ENCODE measurements around the gene MXRA5.
"Not testable (repeated sequence)": the region's sequence is repeated elsewhere in the genome, so short reads cannot be mapped to it uniquely, and the experiment has no call there.

MXRA5 gene

DNA sequence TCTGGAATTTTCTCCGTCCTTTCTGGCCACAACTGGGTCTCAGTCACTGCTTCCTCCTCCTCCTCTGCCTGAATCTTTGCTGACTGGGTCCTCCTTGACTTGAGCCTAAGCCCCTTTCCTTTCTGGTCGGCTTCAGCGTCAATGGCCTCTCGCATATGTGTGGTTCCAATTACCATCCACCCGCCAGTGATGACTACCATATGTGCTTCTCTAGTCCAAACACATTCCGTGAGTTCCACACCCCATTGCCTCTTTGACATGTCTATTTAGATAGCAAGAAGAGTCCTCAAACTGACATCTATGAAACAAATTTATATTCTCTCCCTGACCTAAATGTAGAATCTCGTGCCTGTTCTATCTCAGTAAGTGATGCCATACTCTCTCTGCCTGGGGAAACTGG lies 19.8 kb downstream of the MXRA5 start:
- in situ Hi-C loops (cut with HindIII; ENCODE audit: low sequenced_read_pairs), result no loop called here

DNA sequence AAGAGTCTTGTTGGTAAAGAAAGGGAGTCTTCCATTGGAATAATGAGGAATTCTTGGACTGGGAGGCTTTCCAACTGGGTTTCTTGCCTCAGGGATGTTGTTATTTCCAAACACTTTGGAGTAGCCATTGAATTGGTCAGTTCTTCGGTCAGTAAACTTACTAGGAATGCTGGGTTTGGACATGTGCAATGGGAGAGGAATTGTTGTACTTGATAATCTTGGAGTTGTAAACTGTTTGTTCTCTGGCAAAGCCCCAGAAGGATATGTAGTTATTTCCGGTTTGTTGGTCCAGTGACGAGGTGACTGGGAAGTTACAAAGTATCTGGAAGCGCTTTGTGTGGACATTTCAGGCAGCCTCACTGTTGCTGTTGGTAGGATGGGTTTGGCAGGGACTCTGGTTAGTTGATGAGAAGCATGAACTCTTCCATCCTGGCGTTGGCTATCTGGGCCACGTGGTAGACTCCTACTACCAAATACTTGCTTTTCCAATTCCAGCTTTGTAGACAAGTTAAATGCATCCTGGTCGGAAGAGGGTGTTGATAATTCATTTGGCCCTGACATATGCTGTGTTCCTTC lies 25.9 kb downstream of the MXRA5 start:
- in situ Hi-C loops (cut with HindIII; ENCODE audit: low sequenced_read_pairs), result no loop called here

DNA sequence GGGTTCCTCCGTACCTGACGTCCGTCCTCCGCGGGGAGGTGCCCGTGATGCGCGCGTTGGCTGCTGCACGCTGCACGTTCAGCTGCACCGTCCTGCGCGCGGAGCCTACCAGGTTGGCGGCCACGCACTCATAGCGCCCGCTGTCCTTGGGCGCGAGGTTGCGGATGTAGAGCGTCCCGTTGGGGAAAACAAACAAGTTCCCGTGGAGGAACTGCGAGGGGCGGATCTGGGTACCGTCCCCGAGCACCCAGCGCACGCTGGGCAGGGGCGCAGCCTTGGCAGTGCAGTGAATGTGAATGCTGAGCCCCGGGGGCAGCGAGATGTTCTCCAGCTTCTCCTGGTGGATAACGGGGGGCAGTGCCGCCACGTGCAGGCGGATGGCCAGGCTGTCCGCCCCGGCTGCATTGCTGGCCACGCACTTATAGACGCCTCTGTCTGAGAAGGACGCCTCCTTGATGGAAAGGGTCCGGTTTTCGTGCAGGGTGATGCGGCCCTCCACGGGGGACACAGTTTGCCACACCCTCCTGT lies 29.2 kb downstream of the MXRA5 start:
- in situ Hi-C loops (cut with HindIII; ENCODE audit: low sequenced_read_pairs), result no loop called here

GRCh38 chrX:3312109-3312508 lies 34.3 kb downstream of the MXRA5 start:
- in situ Hi-C loops (cut with HindIII; ENCODE audit: low sequenced_read_pairs), result no loop called here

DNA sequence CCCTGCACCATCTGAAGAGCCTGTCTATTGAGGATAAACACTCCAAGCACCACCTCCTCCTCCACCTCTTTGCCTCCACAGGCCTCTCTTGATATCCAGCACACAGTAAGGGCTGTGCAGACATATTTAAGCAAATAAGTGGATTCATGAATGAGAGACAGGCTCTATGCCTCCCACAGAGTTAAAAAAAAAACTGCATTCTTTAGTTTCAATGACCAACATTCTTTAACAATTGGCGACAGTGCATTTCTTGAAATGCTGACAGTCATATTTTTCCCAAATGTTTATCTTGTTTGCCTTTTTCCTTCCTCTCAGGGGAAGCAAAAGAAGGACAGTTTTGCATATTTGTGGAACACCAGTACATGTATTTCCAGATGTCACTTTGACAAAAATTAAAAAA lies 38.6 kb downstream of the MXRA5 start:
- in situ Hi-C loops (cut with HindIII; ENCODE audit: low sequenced_read_pairs), result no loop called here

GRCh38 chrX:3299636-3300035 lies 46.8 kb downstream of the MXRA5 start:
- in situ Hi-C loops (cut with HindIII; ENCODE audit: low sequenced_read_pairs), result no loop called here

- in situ Hi-C loops (cut with HindIII; ENCODE audit: low sequenced_read_pairs), result no loop called here
These were observed 50.7 kb downstream of the MXRA5 start for GRCh38 chrX:3295731-3296130.

DNA sequence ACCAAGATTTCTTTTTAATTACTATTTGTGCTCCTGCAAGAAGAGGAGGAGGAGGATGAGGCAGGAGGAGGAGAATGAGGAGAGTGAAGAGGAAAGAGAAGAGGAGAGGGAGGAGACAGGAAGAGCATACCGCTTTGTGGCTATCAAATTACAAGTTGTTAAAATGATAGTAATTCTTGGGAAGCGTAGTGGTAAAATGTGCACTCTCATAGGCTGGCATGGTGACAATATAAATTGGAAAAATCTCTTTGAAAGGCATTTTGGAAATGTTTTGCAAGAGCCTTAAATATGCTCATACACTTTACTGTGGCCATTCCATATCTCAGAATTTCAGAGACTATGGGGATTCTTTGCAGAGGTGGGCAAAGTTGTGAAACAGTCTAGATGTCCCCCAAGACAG lies 53.2 kb downstream of the MXRA5 start:
- in situ Hi-C loops (cut with HindIII; ENCODE audit: low sequenced_read_pairs), result no loop called here

- in situ Hi-C loops (cut with HindIII; ENCODE audit: low sequenced_read_pairs), result no loop called here
These were observed 55.9 kb downstream of the MXRA5 start for GRCh38 chrX:3290561-3290960.

GRCh38 chrX:3286196-3286945 lies 60.1 kb downstream of the MXRA5 start:
- in situ Hi-C loops (cut with HindIII; ENCODE audit: low sequenced_read_pairs), result no loop called here

DNA sequence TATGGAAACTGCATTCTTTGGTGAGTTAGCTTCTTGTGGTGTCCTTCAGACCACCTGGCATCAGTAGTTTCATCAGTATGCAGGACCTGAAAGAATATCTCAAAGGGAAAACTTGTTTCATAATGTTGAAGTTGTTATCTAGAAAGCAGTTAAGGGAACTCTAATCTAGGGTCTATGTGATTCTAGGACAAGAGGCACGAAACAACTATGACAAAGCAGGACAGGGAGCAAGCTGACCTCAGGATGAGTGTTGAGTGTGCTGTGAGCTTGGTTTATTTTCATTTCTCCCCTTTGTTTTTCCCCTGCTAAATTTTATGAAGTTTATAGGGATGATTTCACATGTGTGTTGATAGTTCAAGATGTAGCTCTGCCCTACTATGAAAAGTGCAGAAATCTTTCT lies 65.7 kb downstream of the MXRA5 start:
- in situ Hi-C loops (cut with HindIII; ENCODE audit: low sequenced_read_pairs), result no loop called here

DNA sequence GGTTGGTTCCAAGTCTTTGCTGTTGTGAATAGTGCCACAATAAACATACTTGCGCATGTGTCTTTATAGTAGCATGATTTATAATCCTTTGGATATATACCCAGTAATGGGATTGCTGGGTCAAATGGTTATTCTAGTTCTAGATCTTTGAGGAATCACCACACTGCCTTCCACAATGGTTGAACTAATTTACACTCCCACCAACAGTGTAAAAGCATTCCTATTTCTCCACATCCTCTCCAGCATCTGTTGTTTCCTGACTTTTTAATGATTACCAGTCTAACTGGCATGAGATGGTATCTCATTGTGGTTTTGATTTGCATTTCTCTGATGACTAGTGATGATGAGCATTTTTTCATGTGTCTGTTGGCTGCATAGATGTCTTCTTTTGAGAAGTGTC lies 72.8 kb downstream of the MXRA5 start:
- in situ Hi-C loops (cut with HindIII; ENCODE audit: low sequenced_read_pairs), result not testable (repeated sequence)

DNA sequence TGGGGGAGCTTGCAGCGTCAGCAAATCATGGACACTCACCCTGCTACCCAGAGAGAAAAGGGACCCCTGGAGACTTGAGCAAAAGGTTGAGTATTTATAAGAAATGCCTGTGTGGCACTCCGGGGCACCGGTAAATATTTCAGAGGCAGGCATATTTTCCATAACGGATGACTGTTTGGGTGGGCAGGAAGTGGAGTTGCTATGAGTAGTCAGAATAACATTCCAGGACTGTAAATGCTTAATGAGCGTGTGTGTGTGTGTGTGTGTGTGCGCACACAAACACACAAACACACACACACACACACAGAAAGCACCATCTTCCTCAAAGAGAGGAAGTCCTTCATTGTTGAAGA lies 74.6 kb downstream of the MXRA5 start:
- in situ Hi-C loops (cut with HindIII; ENCODE audit: low sequenced_read_pairs), result no loop called here

DNA sequence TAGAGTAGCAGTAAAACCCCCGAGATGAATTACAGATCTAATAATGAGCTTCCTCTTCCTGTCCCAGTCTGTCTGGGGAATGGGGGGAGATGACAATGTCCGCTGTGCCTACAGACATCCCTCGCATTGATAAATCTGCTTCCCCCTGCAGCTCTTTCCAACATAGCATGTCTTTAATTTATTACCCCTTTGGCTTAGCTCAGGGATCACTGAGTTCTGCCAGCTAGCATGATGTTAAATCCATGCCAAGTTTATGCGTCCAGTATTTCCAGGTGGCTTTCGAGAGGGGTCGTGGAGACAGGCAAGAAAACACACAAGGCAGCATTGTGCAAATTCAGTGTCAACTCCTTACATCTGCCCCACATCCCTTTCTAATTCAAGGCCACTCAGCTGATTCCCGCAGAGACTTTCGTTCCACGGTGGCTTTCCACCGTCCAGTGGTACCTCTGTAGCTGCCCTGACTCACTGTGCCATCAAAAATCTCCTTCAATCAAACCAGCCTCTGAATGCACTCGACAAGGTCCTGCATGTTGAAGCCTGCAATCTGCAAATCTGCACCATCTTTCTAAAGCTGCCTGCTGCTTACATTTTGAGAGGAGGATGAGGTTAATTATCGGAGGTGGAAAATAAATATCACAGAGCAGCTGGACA lies 75.1 kb downstream of the MXRA5 start:
- in situ Hi-C loops (cut with HindIII; ENCODE audit: low sequenced_read_pairs), result no loop called here

DNA sequence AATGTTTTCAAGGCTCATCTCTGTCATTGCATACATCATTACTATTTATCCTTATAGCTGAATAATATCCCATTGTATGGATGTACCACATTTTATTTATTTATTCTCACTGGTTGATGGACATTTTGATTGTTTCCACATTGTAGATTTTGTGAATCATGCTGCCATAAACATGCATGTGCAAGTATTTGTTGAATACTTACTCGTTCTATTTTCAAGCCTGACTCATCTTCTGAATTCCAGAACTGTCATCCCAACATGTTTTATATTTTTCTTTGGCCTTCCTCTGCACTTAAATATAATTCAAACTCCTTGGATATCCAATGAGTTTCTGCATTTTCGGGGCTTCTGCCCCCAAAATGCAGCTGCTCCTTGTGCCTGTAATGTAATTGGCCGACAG lies 77.6 kb downstream of the MXRA5 start:
- in situ Hi-C loops (cut with HindIII; ENCODE audit: low sequenced_read_pairs), result no loop called here

- in situ Hi-C loops (cut with HindIII; ENCODE audit: low sequenced_read_pairs), result no loop called here
These were observed 82.7 kb downstream of the MXRA5 start for GRCh38 chrX:3263681-3264126.

DNA sequence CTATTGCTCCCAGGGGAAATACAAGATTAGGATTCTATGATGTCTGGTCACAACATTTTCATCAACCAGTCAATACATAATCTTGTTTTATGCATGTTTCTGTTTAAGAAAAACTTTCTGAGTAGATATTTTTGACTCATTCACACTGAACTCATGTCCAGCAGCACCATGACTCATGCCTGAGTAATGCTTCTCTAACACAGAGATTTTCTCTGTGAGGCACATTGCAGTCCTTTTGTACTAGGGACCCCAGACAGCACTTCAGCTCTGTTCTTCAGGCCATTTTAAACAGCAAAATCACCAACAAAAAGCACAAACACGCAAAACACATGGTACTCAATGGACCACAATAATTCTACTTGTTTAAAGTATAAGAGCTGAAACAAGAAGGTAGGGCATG lies 83.6 kb downstream of the MXRA5 start:
- in situ Hi-C loops (cut with HindIII; ENCODE audit: low sequenced_read_pairs), result no loop called here
